Endothelial cell of umbilical vein (primary cell): Measurements from ENCODE around the gene RPRD2.

ENCODE experiments used
- CTCF ChIP-seq, 2 donors: IDR thresholded peaks; 1 replicate in 1 of 2; 2 replicates in 1 of 2; pipeline ENCODE4 v1.5.1; 2011; ENCODE audit warnings: low read length in 2 of 2, mild to moderate bottlenecking in 2 of 2, moderate library complexity in 2 of 2, control low read depth in 1 of 2, inconsistent platforms in 1 of 2, low read depth in 1 of 2; ENCODE audit not compliant: insufficient read depth in 1 of 2; ENCODE audit errors: extremely low read depth in 1 of 2
- EZH2 ChIP-seq: IDR thresholded peaks from 2 replicates; pipeline ENCODE4 v1.6.1; 2012; ENCODE audit warnings: borderline replicate concordance, low read depth, mild to moderate bottlenecking, moderate library complexity, low read length, inconsistent platforms; ENCODE audit not compliant: severe bottlenecking
- FOS ChIP-seq: IDR thresholded peaks from 2 replicates; pipeline ENCODE4 v1.6.1; 2011; ENCODE audit warnings: mild to moderate bottlenecking, low read length, moderate library complexity, borderline replicate concordance; ENCODE audit not compliant: insufficient read depth
- GATA2 ChIP-seq: IDR thresholded peaks from 2 replicates; pipeline ENCODE4 v1.7.0; 2011; ENCODE audit warnings: low read depth, mild to moderate bottlenecking, moderate library complexity, mixed read lengths, low read length; ENCODE audit not compliant: insufficient read length, insufficient read depth
- JUN ChIP-seq: IDR thresholded peaks from 2 replicates; pipeline ENCODE4 v1.6.1; 2011; ENCODE audit warnings: borderline replicate concordance, low read depth; ENCODE audit not compliant: insufficient read length, insufficient read depth
- MAX ChIP-seq: IDR thresholded peaks from 2 replicates; pipeline ENCODE4 v1.6.1; 2011; ENCODE audit not compliant: insufficient read depth, insufficient read length
- MYC ChIP-seq: IDR thresholded peaks from one replicate; pipeline ENCODE4 v1.6.1; 2011; ENCODE audit warnings: mild to moderate bottlenecking, low read depth, low read length
- POLR2A ChIP-seq: IDR thresholded peaks from 2 replicates; pipeline ENCODE4 v1.6.1; 2012; ENCODE audit warnings: low read depth, mild to moderate bottlenecking, control low read depth, low read length
- POLR2AphosphoS5 ChIP-seq: IDR thresholded peaks from 2 replicates; pipeline ENCODE4 v1.6.1; 2012; ENCODE audit warnings: low read depth, mild to moderate bottlenecking, control low read depth, low read length, moderate library complexity; ENCODE audit not compliant: insufficient read depth

- no peak for TF ChIP-seq FOS
- no peak for TF ChIP-seq POLR2AphosphoS5
- no peak for TF ChIP-seq MYC
- TF ChIP-seq CTCF (IDR thresholded peaks at IDR 0.05; ENCODE audit: extremely low read depth in 1 of 2, insufficient read depth in 1 of 2, low read depth in 1 of 2, low read length in 2 of 2) = no peak
- TF ChIP-seq POLR2A = no peak
- no peak for TF ChIP-seq MAX
- no peak for TF ChIP-seq EZH2
- TF ChIP-seq GATA2 = no peak
- TF ChIP-seq JUN = no peak
These were observed 44.9 kb downstream of the RPRD2 start for GRCh38 chr1:150408800-150409199.
